ENCODE measurements around the gene LIN7A. TPM values are rescaled to one million over a fixed set of nuclear protein-coding genes. Genes with fewer than 3 reads are reported as not detected.
"Not testable (repeated sequence)": the region's sequence is repeated elsewhere in the genome, so short reads cannot be mapped to it uniquely, and the experiment has no call there.

LIN7A gene
- total and polyA plus RNA-seq, 2 experiments from 2014 or later = 5.2 to 9.9 TPM

DNA sequence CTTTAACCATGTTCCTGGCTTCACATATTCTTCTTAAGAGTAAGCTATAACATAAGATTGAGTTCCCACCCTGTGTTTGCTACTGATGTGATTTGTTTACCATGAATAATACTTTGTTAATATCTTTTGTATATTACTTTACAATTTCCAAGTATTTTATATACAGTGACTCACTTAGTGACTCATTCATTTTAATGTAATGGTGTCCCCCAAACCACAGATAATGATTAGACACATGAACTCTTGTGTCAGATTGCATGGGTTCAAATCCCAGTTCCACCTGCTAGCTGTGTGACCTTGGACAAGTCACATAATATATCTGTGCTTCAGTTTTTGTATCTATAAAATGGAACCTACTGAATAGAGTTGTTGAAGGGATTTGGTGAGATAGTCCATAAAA lies 144.9 kb downstream of the LIN7A start:
- Histone ChIP-seq H3K4me1 (ENCODE audit: insufficient read depth) (no peaks in the 10 kb centered on the region), H3K27me3 (no peaks in the 10 kb centered on the region), H3K27ac (no peak overlapping the region), H3K4me3 (no peak overlapping the region), H3K79me2 (no peaks in the 10 kb centered on the region), H2AFZ (no peak overlapping the region), H3K4me2 (no peak overlapping the region), H4K20me1 (ENCODE audit: insufficient read depth, poor library complexity, severe bottlenecking) (no peaks in the 10 kb centered on the region), H3K36me3 (replicated peaks; ENCODE audit: insufficient read depth, low read depth) (no peaks in the 10 kb centered on the region), H3K9me2 (replicated peaks; ENCODE audit: insufficient read depth) (no peaks in the 10 kb centered on the region), H3K9me3 (ENCODE audit: low read depth) (no peaks in the 10 kb centered on the region)
- DNase-seq (ENCODE audit: low spot score) = no peak
- TF ChIP-seq EZH2 (IDR thresholded peaks at IDR 0.05; ENCODE audit: borderline replicate concordance) (no peak), EZH2phosphoT487 (IDR thresholded peaks at IDR 0.05; ENCODE audit: low read depth, severe bottlenecking, unreplicated experiment) (no peak)
- TF ChIP-seq, protein P1, sequence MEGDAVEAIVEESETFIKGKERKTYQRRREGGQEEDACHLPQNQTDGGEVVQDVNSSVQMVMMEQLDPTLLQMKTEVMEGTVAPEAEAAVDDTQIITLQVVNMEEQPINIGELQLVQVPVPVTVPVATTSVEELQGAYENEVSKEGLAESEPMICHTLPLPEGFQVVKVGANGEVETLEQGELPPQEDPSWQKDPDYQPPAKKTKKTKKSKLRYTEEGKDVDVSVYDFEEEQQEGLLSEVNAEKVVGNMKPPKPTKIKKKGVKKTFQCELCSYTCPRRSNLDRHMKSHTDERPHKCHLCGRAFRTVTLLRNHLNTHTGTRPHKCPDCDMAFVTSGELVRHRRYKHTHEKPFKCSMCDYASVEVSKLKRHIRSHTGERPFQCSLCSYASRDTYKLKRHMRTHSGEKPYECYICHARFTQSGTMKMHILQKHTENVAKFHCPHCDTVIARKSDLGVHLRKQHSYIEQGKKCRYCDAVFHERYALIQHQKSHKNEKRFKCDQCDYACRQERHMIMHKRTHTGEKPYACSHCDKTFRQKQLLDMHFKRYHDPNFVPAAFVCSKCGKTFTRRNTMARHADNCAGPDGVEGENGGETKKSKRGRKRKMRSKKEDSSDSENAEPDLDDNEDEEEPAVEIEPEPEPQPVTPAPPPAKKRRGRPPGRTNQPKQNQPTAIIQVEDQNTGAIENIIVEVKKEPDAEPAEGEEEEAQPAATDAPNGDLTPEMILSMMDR (IDR thresholded peaks at IDR 0.05; ENCODE audit: poor library complexity) = no peak

DNA sequence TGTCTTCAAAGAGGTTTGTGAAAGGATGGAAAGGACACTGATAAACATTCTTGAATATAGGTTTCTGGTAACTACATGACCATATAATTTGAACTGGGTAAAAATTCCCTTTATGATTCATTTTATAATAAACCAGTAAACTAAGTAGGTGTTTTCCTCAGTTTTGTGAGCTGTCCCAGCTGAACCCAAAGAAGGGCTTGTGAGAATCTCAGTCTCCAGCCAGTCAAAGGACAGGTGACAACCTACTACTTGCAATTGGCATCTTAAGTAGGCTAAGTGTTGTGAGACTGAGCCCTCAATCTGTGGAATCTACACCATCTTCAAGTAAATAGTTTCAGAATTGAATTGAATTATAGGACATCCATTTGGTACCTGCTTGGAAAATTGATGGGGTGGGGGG lies 145.9 kb downstream of the LIN7A start:
- Histone ChIP-seq H3K27me3 (no peaks in the 10 kb centered on the region), H3K4me3 (no peak overlapping the region), H2AFZ (no peak overlapping the region), H3K9me2 (replicated peaks; ENCODE audit: insufficient read depth) (no peaks in the 10 kb centered on the region), H3K9me3 (ENCODE audit: low read depth) (no peaks in the 10 kb centered on the region), H3K27ac (no peak overlapping the region), H3K36me3 (replicated peaks; ENCODE audit: insufficient read depth, low read depth) (no peaks in the 10 kb centered on the region), H4K20me1 (ENCODE audit: insufficient read depth, poor library complexity, severe bottlenecking) (no peaks in the 10 kb centered on the region), H3K79me2 (no peaks in the 10 kb centered on the region), H3K4me1 (ENCODE audit: insufficient read depth) (no peaks in the 10 kb centered on the region), H3K4me2 (no peak overlapping the region)
- no peak for TF ChIP-seq EZH2 (IDR thresholded peaks at IDR 0.05; ENCODE audit: borderline replicate concordance)
- TF ChIP-seq, protein P1 (IDR thresholded peaks at IDR 0.05; ENCODE audit: poor library complexity) = no peak
- no peak for TF ChIP-seq EZH2phosphoT487 (IDR thresholded peaks at IDR 0.05; ENCODE audit: low read depth, severe bottlenecking, unreplicated experiment)
- no peak for DNase-seq (ENCODE audit: low spot score)

DNA sequence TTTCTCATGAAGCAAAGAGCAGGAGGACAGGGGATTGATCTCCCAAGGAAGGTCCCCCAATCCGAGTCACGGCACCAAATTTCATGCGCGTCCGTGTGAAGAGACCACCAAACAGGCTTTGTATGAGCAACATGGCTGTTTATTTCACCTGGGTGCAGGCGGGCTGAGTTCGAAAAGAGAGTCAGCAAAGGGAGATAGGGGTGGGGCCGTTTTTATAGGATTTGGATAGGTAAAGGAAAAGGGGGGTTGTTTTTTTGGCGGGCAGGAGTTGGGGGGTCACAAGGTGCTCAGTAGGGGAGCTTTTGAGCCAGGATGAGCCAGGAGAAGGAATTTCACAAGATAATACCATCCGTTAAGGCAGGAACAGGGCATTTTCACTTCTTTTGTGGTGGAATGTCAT lies 149.3 kb downstream of the LIN7A start:
- not testable (repeated sequence) for H4K20me1 ChIP-seq (ENCODE audit: insufficient read depth, poor library complexity, severe bottlenecking); DNase-seq (ENCODE audit: low spot score); H3K4me1 ChIP-seq (ENCODE audit: insufficient read depth); H3K4me2 ChIP-seq; H3K27me3 ChIP-seq; H3K27ac ChIP-seq; H3K79me2 ChIP-seq; H2AFZ ChIP-seq; H3K9me3 ChIP-seq (ENCODE audit: low read depth); H3K4me3 ChIP-seq; H3K36me3 ChIP-seq (replicated peaks; ENCODE audit: insufficient read depth, low read depth); H3K9me2 ChIP-seq (replicated peaks; ENCODE audit: insufficient read depth)
- WGBS (ENCODE audit: low lambda C conversion rate, missing lambda C conversion rate) = 86% methylated on average over 9 of the region's 10 CpGs

DNA sequence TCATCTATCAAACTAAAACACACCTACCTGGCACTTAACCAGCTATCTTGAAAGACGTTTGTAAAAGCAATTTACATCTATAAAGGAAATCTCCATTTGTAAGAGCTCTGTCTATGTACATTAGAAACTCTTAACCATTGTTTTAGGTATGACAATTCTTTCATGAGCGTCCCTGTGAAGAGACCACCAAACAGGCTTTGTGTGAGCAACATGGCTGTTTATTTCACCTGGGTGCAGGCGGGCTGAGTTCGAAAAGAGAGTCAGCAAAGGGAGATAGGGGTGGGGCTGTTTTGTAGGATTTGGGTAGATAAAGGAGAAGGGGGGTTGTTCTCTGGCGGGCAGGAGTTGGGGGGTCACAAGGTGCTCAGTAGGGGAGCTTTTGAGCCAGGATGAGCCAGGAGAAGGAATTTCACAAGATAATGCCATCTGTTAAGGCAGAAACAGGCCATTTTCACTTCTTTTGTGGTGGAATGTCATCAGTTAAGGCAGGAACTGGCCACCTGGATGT lies 154.7 kb downstream of the LIN7A start:
- not testable (repeated sequence) for H3K36me3 ChIP-seq (replicated peaks; ENCODE audit: insufficient read depth, low read depth); H3K4me3 ChIP-seq; H3K27me3 ChIP-seq; H2AFZ ChIP-seq; H3K4me1 ChIP-seq (ENCODE audit: insufficient read depth); DNase-seq (ENCODE audit: low spot score); H3K27ac ChIP-seq; H3K9me3 ChIP-seq (ENCODE audit: low read depth); H3K4me2 ChIP-seq; H3K79me2 ChIP-seq; H4K20me1 ChIP-seq (ENCODE audit: insufficient read depth, poor library complexity, severe bottlenecking); H3K9me2 ChIP-seq (replicated peaks; ENCODE audit: insufficient read depth)
- WGBS (ENCODE audit: low lambda C conversion rate, missing lambda C conversion rate) = 73% methylated on average over 5 of the region's 5 CpGs

DNA sequence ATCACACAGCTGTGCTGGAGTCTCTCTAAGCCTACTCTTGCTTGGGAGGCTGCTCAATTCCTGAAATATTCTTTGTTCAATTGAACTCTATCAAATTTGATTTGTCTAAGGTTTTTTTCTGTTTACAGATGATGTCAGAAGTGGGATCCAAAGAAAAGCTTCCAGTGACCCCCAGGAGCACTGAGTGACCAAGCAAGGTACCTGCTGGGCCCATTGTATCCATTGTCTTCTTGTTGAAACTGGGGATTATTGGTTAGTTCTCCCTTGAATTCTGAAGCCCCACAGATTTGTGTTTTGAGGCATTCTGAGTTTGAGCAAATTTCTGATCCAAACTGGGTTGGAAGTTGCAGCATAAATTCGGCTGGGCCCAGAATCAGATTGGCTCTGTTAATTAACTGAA lies 156.4 kb downstream of the LIN7A start:
- Histone ChIP-seq H3K27ac (no peak overlapping the region), H3K79me2 (no peaks in the 10 kb centered on the region), H3K4me2 (no peak overlapping the region), H3K36me3 (replicated peaks; ENCODE audit: insufficient read depth, low read depth) (no peaks in the 10 kb centered on the region), H3K27me3 (no peaks in the 10 kb centered on the region), H3K9me2 (replicated peaks; ENCODE audit: insufficient read depth) (no peaks in the 10 kb centered on the region), H3K9me3 (ENCODE audit: low read depth) (no peaks in the 10 kb centered on the region), H4K20me1 (ENCODE audit: insufficient read depth, poor library complexity, severe bottlenecking) (no peaks in the 10 kb centered on the region), H2AFZ (no peak overlapping the region), H3K4me3 (no peak overlapping the region), H3K4me1 (ENCODE audit: insufficient read depth) (no peaks in the 10 kb centered on the region)
- TF ChIP-seq, protein P1 (IDR thresholded peaks at IDR 0.05; ENCODE audit: poor library complexity) = no peak
- TF ChIP-seq EZH2phosphoT487 (IDR thresholded peaks at IDR 0.05; ENCODE audit: low read depth, severe bottlenecking, unreplicated experiment) = no peak
- TF ChIP-seq EZH2 (IDR thresholded peaks at IDR 0.05; ENCODE audit: borderline replicate concordance) = no peak
- DNase-seq (ENCODE audit: low spot score) = no peak
- WGBS (ENCODE audit: low lambda C conversion rate, missing lambda C conversion rate) = 96% methylated on average over 1 of the region's 1 CpG
